ENCODE data around the gene PMPCA. TPM values are rescaled to one million over a fixed set of nuclear protein-coding genes. Genes with fewer than 3 reads are reported as not detected.
"Not testable (repeated sequence)": the region's sequence is repeated elsewhere in the genome, so short reads cannot be mapped to it uniquely, and the experiment has no call there.

Gene PMPCA
- total RNA-seq, 4 donors from 2014 or later = 22.8 to 43.9 (median 35.0) TPM

DNA sequence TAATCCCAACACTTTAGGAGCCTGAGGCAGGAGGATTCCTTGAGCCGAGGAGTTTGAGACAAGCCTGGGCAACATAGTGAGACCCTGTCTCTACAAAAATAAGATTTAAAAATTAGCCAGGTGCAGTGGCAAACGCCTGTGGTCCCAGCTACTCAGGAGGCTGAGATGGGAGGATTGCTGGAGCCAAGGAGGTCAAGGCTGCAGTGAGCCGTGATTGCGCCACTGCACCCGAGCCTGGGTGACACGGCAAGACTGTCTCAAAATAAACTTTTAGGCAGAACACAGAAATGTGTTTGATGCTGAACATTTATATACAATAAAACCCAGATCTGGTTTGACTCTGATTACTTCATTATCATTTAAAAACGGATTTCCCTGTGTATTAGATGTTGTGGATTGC lies 5.0 kb upstream of the PMPCA start:
- H3K36me3 ChIP-seq = peaks cover 16 to 61% (median 55%) of the 10 kb centered on the region in 4 donors
- WGBS = 83% methylated on average over 7 of the region's 7 CpGs
- DNase-seq (ENCODE audit: extremely low spot score) = no peak
- no peaks in the 10 kb centered on the region for H3K27me3 ChIP-seq
- intact Hi-C loops (cut with DNase I) = no loop called here
- peaks cover 13 to 21% (median 19%) of the 10 kb centered on the region in 4 donors for H3K4me1 ChIP-seq
- H3K27ac ChIP-seq (replicated peaks in 1 of 4) = no peak overlapping the region
- no peaks in the 10 kb centered on the region for H3K9me3 ChIP-seq
- no peak overlapping the region for H3K4me3 ChIP-seq
- no peak for TF ChIP-seq EP300 (IDR thresholded peaks at IDR 0.05)

GRCh38 chr9:136405904-136406303 lies 4.6 kb upstream of the PMPCA start:
- 89% methylated on average over 10 of the region's 10 CpGs for WGBS
- H3K4me3 ChIP-seq; DNase-seq (ENCODE audit: extremely low spot score); H3K27ac ChIP-seq (replicated peaks in 1 of 4); H3K9me3 ChIP-seq; H3K27me3 ChIP-seq; intact Hi-C loops (cut with DNase I): not testable (repeated sequence)
- Histone ChIP-seq H3K4me1 (peaks cover 10 to 19% (median 17%) of the 10 kb centered on the region in 4 donors), H3K36me3 (peaks cover 16 to 61% (median 55%) of the 10 kb centered on the region in 4 donors)

GRCh38 chr9:136407061-136407460 lies 3.4 kb upstream of the PMPCA start:
- H3K27ac ChIP-seq (replicated peaks in 1 of 4); intact Hi-C loops (cut with DNase I); H3K9me3 ChIP-seq; DNase-seq (ENCODE audit: extremely low spot score); H3K4me3 ChIP-seq; H3K27me3 ChIP-seq: not testable (repeated sequence)
- WGBS = 93% methylated on average over 22 of the region's 28 CpGs
- H3K4me1 ChIP-seq = peaks cover 22 to 31% (median 29%) of the 10 kb centered on the region in 4 donors
- peaks cover 16 to 58% (median 53%) of the 10 kb centered on the region in 4 donors for H3K36me3 ChIP-seq

- Histone ChIP-seq H3K4me3 (no peak overlapping the region), H3K27me3 (no peaks in the 10 kb centered on the region), H3K36me3 (peaks cover 16 to 59% (median 51%) of the 10 kb centered on the region in 4 donors), H3K27ac (replicated peaks in 1 of 4) (no peak overlapping the region), H3K4me1 (peaks cover 22 to 35% (median 31%) of the 10 kb centered on the region in 4 donors), H3K9me3 (no peaks in the 10 kb centered on the region)
- TF ChIP-seq POLR2AphosphoS5 (IDR thresholded peaks at IDR 0.05) (no peak), POLR2A (IDR thresholded peaks at IDR 0.05; ENCODE audit: low read depth) (no peak), EP300 (IDR thresholded peaks at IDR 0.05) (no peak)
- TF ChIP-seq, protein P1, sequence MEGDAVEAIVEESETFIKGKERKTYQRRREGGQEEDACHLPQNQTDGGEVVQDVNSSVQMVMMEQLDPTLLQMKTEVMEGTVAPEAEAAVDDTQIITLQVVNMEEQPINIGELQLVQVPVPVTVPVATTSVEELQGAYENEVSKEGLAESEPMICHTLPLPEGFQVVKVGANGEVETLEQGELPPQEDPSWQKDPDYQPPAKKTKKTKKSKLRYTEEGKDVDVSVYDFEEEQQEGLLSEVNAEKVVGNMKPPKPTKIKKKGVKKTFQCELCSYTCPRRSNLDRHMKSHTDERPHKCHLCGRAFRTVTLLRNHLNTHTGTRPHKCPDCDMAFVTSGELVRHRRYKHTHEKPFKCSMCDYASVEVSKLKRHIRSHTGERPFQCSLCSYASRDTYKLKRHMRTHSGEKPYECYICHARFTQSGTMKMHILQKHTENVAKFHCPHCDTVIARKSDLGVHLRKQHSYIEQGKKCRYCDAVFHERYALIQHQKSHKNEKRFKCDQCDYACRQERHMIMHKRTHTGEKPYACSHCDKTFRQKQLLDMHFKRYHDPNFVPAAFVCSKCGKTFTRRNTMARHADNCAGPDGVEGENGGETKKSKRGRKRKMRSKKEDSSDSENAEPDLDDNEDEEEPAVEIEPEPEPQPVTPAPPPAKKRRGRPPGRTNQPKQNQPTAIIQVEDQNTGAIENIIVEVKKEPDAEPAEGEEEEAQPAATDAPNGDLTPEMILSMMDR (IDR thresholded peaks at IDR 0.05) = no peak
- intact Hi-C loops (cut with DNase I) = no loop called here
- no peak for DNase-seq (ENCODE audit: extremely low spot score)
- 87% methylated on average over 7 of the region's 7 CpGs for WGBS
These were observed 2.5 kb upstream of the PMPCA start for GRCh38 chr9:136407911-136408310.

- Histone ChIP-seq H3K9me3 (no peaks in the 10 kb centered on the region), H3K27ac (replicated peaks in 1 of 4) (peak overlapping the region; percentile 76 to 89 (median 86)), H3K27me3 (no peaks in the 10 kb centered on the region), H3K4me1 (peaks cover 22 to 40% (median 32%) of the 10 kb centered on the region in 4 donors), H3K36me3 (peaks cover 26 to 63% (median 55%) of the 10 kb centered on the region in 4 donors), H3K4me3 (peak overlapping the region; percentile 87 to 99 (median 94))
- DNase-seq (ENCODE audit: extremely low spot score) = no peak
- 19% methylated on average over 23 of the region's 71 CpGs for WGBS
- intact Hi-C loops (cut with DNase I) = no loop called here
- TF ChIP-seq POLR2AphosphoS5 (IDR thresholded peaks at IDR 0.05) (no peak), POLR2A (IDR thresholded peaks at IDR 0.05; ENCODE audit: low read depth) (no peak)
These were observed 652 bp upstream of the PMPCA start for GRCh38 chr9:136409557-136410455.

- DNase-seq (ENCODE audit: extremely low spot score) = no peak
- intact Hi-C loops (cut with DNase I) = no loop called here
These were observed 920 bp downstream of the PMPCA start for GRCh38 chr9:136411378-136411777.

More at GRCh38 chr9:136411378-136411777, 920 bp downstream of the PMPCA start:
- H3K27ac ChIP-seq (replicated peaks in 1 of 4) = peak overlapping the region in 2 of 4 donors; percentile 84 to 89
- peaks cover 22 to 40% (median 32%) of the 10 kb centered on the region in 4 donors for H3K4me1 ChIP-seq
- WGBS = 65% methylated on average over 4 of the region's 4 CpGs
- peak overlapping the region; percentile 87 to 99 (median 94) for H3K4me3 ChIP-seq
- no peaks in the 10 kb centered on the region for H3K27me3 ChIP-seq
- TF ChIP-seq EP300 (IDR thresholded peaks at IDR 0.05) = no peak
- TF ChIP-seq, protein P1 (IDR thresholded peaks at IDR 0.05) = no peak
- TF ChIP-seq POLR2AphosphoS5 (IDR thresholded peaks at IDR 0.05) = no peak
- no peak for TF ChIP-seq POLR2A (IDR thresholded peaks at IDR 0.05; ENCODE audit: low read depth)
- peaks cover 33 to 63% (median 55%) of the 10 kb centered on the region in 4 donors for H3K36me3 ChIP-seq
- H3K9me3 ChIP-seq = no peaks in the 10 kb centered on the region

Measured in esophagus muscularis mucosa (tissue), 4 donors.